Liver (tissue), 3 donors: Measurements from ENCODE around the gene SETD7.

Source experiments
- ATF3 ChIP-seq: IDR thresholded peaks from 2 replicates; pipeline ENCODE4 v1.6.1; 2016; ENCODE audit warnings: antibody characterized with exemption
- CTCF ChIP-seq: fragments of 150-350 bp; IDR thresholded peaks from 2 replicates; pipeline ENCODE4 v1.5.1; 2017; ENCODE audit warnings: improper control_type of control experiment, low read depth, low read length; ENCODE audit not compliant: missing input control
- FOXA1 ChIP-seq: IDR thresholded peaks from 2 replicates; pipeline ENCODE4 v1.6.1; 2016; ENCODE audit warnings: antibody characterized with exemption
- JUND ChIP-seq, 2 donors: IDR thresholded peaks; 2 replicates each; pipeline ENCODE4 v1.6.1; 2016; ENCODE audit warnings: antibody characterized with exemption in 2 of 2
- MAX ChIP-seq: IDR thresholded peaks from 2 replicates; pipeline ENCODE4 v1.6.1; 2016; ENCODE audit warnings: antibody characterized with exemption
- RAD21 ChIP-seq, 2 donors: IDR thresholded peaks; 2 replicates each; pipeline ENCODE4 v1.6.1; 2016; ENCODE audit warnings: antibody characterized with exemption in 2 of 2, mild to moderate bottlenecking in 2 of 2
- REST ChIP-seq: IDR thresholded peaks from 2 replicates; pipeline ENCODE4 v1.6.1; 2016; ENCODE audit warnings: antibody characterized with exemption, mild to moderate bottlenecking
- RXRA ChIP-seq, 2 donors: IDR thresholded peaks; 2 replicates each; pipeline ENCODE4 v1.6.1; 2017 to 2018; ENCODE audit warnings: antibody characterized with exemption in 2 of 2, mild to moderate bottlenecking in 1 of 2
- SP1 ChIP-seq: IDR thresholded peaks from 2 replicates; pipeline ENCODE4 v1.6.1; 2018; ENCODE audit warnings: antibody characterized with exemption, mild to moderate bottlenecking
- TAF1 ChIP-seq: conservative IDR thresholded peaks from 2 replicates; pipeline ENCODE4 v1.6.1; 2016; ENCODE audit warnings: antibody characterized with exemption, mild to moderate bottlenecking
- YY1 ChIP-seq: IDR thresholded peaks from 2 replicates; pipeline ENCODE4 v1.6.1; 2016; ENCODE audit warnings: antibody characterized with exemption, mild to moderate bottlenecking
- ZBTB33 ChIP-seq: IDR thresholded peaks from 2 replicates; pipeline ENCODE4 v1.6.1; 2016; ENCODE audit warnings: antibody characterized with exemption
- donor health status: healthy.
- donor health status: healthy.

GRCh38 chr4:139596034-139596683 is 40.1 kb upstream of the SETD7 start:
- TF ChIP-seq MAX (no peak), REST (no peak), CTCF (no peak), TAF1 (no peak), JUND (IDR thresholded peaks at IDR 0.05) (no peak), RAD21 (IDR thresholded peaks at IDR 0.05) (no peak), FOXA1 (no peak), SP1 (no peak), ATF3 (no peak), RXRA (IDR thresholded peaks at IDR 0.05) (no peak), YY1 (no peak), ZBTB33 (no peak)
